LNCAP (cell line): ENCODE measurements around the gene CEP112.

Experiments
- TF ChIP-seq, protein P1 (sequence below): fragments of 450-650 bp; IDR thresholded peaks from 2 replicates; pipeline ENCODE4 v1.5.1; 2017; ENCODE audit warnings: mild to moderate bottlenecking

Gene CEP112

GRCh38 chr17:65753348-65753747 is 438.6 kb downstream of the CEP112 start:
- TF ChIP-seq, protein P1, sequence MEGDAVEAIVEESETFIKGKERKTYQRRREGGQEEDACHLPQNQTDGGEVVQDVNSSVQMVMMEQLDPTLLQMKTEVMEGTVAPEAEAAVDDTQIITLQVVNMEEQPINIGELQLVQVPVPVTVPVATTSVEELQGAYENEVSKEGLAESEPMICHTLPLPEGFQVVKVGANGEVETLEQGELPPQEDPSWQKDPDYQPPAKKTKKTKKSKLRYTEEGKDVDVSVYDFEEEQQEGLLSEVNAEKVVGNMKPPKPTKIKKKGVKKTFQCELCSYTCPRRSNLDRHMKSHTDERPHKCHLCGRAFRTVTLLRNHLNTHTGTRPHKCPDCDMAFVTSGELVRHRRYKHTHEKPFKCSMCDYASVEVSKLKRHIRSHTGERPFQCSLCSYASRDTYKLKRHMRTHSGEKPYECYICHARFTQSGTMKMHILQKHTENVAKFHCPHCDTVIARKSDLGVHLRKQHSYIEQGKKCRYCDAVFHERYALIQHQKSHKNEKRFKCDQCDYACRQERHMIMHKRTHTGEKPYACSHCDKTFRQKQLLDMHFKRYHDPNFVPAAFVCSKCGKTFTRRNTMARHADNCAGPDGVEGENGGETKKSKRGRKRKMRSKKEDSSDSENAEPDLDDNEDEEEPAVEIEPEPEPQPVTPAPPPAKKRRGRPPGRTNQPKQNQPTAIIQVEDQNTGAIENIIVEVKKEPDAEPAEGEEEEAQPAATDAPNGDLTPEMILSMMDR, result no peak

DNA sequence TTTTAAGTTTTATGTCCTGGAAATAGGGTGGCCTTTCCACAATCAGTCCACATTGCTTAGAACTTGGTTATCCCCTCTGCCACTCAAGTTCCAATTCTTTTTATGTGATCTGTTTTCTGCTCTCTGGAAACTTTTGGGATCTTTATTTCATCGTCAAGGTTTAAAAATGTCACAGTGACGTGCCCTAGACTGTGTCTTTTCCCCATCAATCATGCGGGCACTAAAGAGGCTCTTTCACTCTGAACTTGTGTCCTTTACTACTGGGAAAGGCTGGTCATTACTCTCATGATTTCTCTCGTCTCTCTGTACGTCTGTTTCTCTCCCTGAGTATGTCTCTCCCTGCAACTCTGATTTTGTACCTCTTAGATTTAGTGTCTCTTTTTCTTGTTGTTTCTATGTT is 440.7 kb downstream of the CEP112 start:
- TF ChIP-seq, protein P1, result no peak

DNA sequence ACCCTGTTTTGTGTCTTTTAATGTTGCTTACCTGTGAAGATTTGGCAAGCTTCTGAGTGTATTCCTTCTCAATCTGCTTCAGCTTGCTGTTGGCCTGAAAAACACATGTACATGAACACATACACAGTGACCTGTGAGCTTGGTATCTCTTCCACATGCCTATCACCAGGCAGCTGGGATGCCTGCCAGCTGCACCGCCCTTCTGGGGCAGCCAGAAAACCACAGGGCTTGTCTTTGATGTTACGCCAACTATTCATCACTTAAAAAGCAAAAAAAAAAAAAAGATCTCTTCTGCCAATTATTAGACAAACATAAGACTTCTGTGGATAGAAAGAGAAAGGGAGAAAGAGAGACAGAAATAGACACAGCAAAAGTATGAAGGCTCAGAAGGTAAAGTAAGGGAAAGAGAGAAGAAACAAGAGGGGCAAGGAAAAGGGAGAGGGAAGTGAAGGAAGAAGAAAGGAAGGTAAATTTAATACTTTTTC is 441.3 kb downstream of the CEP112 start:
- TF ChIP-seq, protein P1, result no peak

DNA sequence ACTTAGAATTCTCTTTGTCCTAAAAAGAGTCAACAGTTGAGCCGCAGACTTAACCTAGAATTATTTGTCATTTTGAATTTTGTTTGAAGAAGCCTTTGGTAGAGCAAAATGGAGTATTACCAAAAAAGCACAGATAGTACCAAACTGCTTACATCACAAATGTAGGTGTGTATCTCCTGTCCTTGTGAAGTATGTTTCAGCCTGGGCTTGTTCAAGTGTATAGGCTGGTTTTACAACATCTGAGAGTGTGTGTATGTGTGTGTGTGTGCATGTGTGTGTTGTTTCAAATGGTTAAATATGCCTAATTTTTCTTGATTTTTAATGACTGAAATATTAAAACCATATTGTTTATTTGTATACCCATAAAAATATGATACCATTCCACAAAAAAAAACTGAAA is 441.8 kb downstream of the CEP112 start:
- TF ChIP-seq, protein P1, result no peak

- TF ChIP-seq, protein P1, result no peak
Measured at GRCh38 chr17:65749479-65749878, 442.5 kb downstream of the CEP112 start.

GRCh38 chr17:65745241-65745640 is 446.7 kb downstream of the CEP112 start:
- TF ChIP-seq, protein P1, result no peak

DNA sequence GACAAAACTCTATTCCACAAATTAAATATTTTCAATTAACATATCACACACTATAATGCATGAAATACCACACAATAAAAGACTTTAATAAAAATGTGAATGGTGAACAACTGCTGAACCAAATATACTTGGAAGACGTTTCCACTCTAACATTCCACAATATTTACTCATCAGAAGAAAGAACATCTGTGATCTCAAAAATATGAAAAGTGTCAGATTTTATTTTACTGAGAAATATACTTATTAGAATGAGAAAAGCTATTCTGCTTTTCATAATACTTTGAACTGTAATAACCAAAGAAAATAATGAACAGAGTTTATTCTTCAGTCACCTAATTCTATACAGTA is 448.7 kb downstream of the CEP112 start:
- TF ChIP-seq, protein P1, result no peak
